IMR-90 (cell line): ENCODE measurements around the gene TSPEAR. TPM values are rescaled to one million over a fixed set of nuclear protein-coding genes. Genes with fewer than 3 reads are reported as not detected.

Experiments used
- ATAC-seq: fragments of 200-7000 bp; cut with Tn5 transposase; 2 replicates; pipeline ENCODE4 v1.9.1; 2020; ENCODE audit warnings: low read depth, mild to moderate bottlenecking, moderate library complexity
- BruUV-seq: library from RNA; stranded (reverse); fragments of 400-500 nt; replicated peaks from 2 replicates; lab custom pipeline; 2021; lab: Mats Ljungman, UMichigan
- CTCF ChIA-PET: fragments of 300-600 bp; formaldehyde crosslinking; extraction: SDS; loops from one replicate; lab custom pipeline; 2021; ENCODE audit warnings: antibody characterized with exemption; lab: Yijun Ruan, JAX
- POLR2A ChIA-PET: fragments of 300-600 bp; sonication (Branson Sonifier 250); formaldehyde crosslinking; loops from one replicate; lab custom pipeline; 2022; ENCODE audit warnings: antibody characterized with exemption; ENCODE audit not compliant: unreplicated experiment; lab: Charles Lee
- DNase-seq: peaks from one replicate; pipeline ENCODE4 v3.0.0; 2013
- H2AFZ ChIP-seq: replicated peaks from 2 replicates; pipeline ENCODE3; 2013; ENCODE audit warnings: low read length, mild to moderate bottlenecking; ENCODE audit not compliant: poor library complexity
- H2AK5ac ChIP-seq: 2 replicates; pipeline ENCODE4 v1.6.1; 2013; ENCODE audit warnings: low read depth, low read length, inconsistent platforms
- H2AK9ac ChIP-seq: replicated peaks from 2 replicates; pipeline ENCODE3; 2013; ENCODE audit warnings: mild to moderate bottlenecking, low read depth, low read length, moderate library complexity; ENCODE audit not compliant: poor library complexity
- H2BK120ac ChIP-seq: 2 replicates; pipeline ENCODE4 v1.6.1; 2013; ENCODE audit warnings: low read depth, low read length, inconsistent platforms
- H2BK15ac ChIP-seq: 3 replicates; pipeline ENCODE4 v1.6.1; 2013; ENCODE audit warnings: low read depth, low read length, inconsistent platforms
- H2BK20ac ChIP-seq: 2 replicates; pipeline ENCODE4 v1.6.1; 2013; ENCODE audit warnings: low read depth, mild to moderate bottlenecking, inconsistent platforms, low read length, moderate library complexity
- H2BK5ac ChIP-seq: 2 replicates; pipeline ENCODE4 v1.6.1; 2013; ENCODE audit warnings: mild to moderate bottlenecking, low read depth, low read length, inconsistent platforms; ENCODE audit not compliant: poor library complexity, severe bottlenecking
- H3K14ac ChIP-seq: replicated peaks from 2 replicates; pipeline ENCODE4 v1.6.1; 2013; ENCODE audit warnings: low read depth, low read length, inconsistent platforms
- H3K18ac ChIP-seq: 2 replicates; pipeline ENCODE4 v1.6.1; 2013; ENCODE audit warnings: low read depth, low read length, control low read depth
- H3K23ac ChIP-seq: 2 replicates; pipeline ENCODE4 v1.6.1; 2013; ENCODE audit warnings: low read depth, low read length, inconsistent platforms
- H3K27ac ChIP-seq: 2 replicates; pipeline ENCODE4 v1.5.1; 2013; ENCODE audit warnings: mild to moderate bottlenecking, control low read depth, low read length; ENCODE audit not compliant: insufficient read depth
- H3K27me3 ChIP-seq: 2 replicates; pipeline ENCODE4 v1.6.1; 2013; ENCODE audit warnings: low read length; ENCODE audit not compliant: control insufficient read depth, insufficient read depth
- H3K36me3 ChIP-seq: 2 replicates; pipeline ENCODE4 v1.6.1; 2013; ENCODE audit warnings: low read length, mixed read lengths; ENCODE audit not compliant: control insufficient read depth, insufficient read depth
- H3K4ac ChIP-seq: 2 replicates; pipeline ENCODE4 v1.6.1; 2013; ENCODE audit warnings: low read depth, low read length, inconsistent platforms
- H3K4me1 ChIP-seq: 2 replicates; pipeline ENCODE4 v1.6.1; 2013; ENCODE audit warnings: low read length, mixed read lengths; ENCODE audit not compliant: control insufficient read depth, insufficient read depth
- H3K4me2 ChIP-seq: 2 replicates; pipeline ENCODE4 v1.6.1; 2013; ENCODE audit warnings: low read depth, mild to moderate bottlenecking, control low read depth, low read length, moderate library complexity
- H3K4me3 ChIP-seq: 2 replicates; pipeline ENCODE4 v1.5.1; 2013; ENCODE audit warnings: low read depth, mild to moderate bottlenecking, control low read depth, low read length, moderate library complexity; ENCODE audit not compliant: insufficient read depth
- H3K56ac ChIP-seq: 2 replicates; pipeline ENCODE4 v1.6.1; 2013; ENCODE audit warnings: low read length, inconsistent platforms; ENCODE audit not compliant: insufficient read depth; ENCODE audit errors: extremely low read depth
- H3K79me1 ChIP-seq, 2 experiments: 2 replicates each; pipeline ENCODE4 v1.6.1; 2013; ENCODE audit warnings: low read length in 2 of 2, inconsistent platforms in 1 of 2, low read depth in 1 of 2
- H3K9ac ChIP-seq: 2 replicates; pipeline ENCODE4 v1.6.1; 2013; ENCODE audit warnings: low read depth, low read length, control low read depth
- H3K9me1 ChIP-seq: 2 replicates; pipeline ENCODE4 v1.6.1; 2013; ENCODE audit warnings: low read length, inconsistent platforms; ENCODE audit not compliant: insufficient read depth
- H3K9me3 ChIP-seq: 2 replicates; pipeline ENCODE4 v1.6.1; 2013; ENCODE audit warnings: low read length; ENCODE audit not compliant: control insufficient read depth, insufficient read depth
- H4K20me1 ChIP-seq: 2 replicates; pipeline ENCODE4 v1.6.1; 2013; ENCODE audit warnings: low read length, inconsistent platforms; ENCODE audit not compliant: insufficient read depth
- H4K5ac ChIP-seq: 2 replicates; pipeline ENCODE4 v1.6.1; 2013; ENCODE audit warnings: mild to moderate bottlenecking, low read depth, low read length, control low read depth
- H4K8ac ChIP-seq, 2 experiments: 2 replicates each; pipeline ENCODE4 v1.6.1; 2013; ENCODE audit warnings: low read depth in 2 of 2, low read length in 2 of 2, control low read depth in 1 of 2, inconsistent platforms in 1 of 2
- H4K91ac ChIP-seq: 2 replicates; pipeline ENCODE4 v1.6.1; 2013; ENCODE audit warnings: low read depth, low read length, inconsistent platforms; ENCODE audit not compliant: insufficient read depth
- CEBPB ChIP-seq: IDR thresholded peaks from 2 replicates; pipeline ENCODE4 v1.6.1; 2012; ENCODE audit warnings: low read depth, low read length, improper control_type of control experiment
- CHD1 ChIP-seq: IDR thresholded peaks from 2 replicates; pipeline ENCODE4 v1.6.1; 2012; ENCODE audit warnings: low read depth, low read length, improper control_type of control experiment
- CTCF ChIP-seq: conservative IDR thresholded peaks from 2 replicates; pipeline ENCODE4 v1.5.1; 2012; ENCODE audit warnings: mild to moderate bottlenecking, low read depth, low read length, improper control_type of control experiment
- FOS ChIP-seq: fragments of 150-350 bp; IDR thresholded peaks from 2 replicates; pipeline ENCODE4 v1.6.1; 2016; ENCODE audit warnings: low read depth, low read length
- MAFK ChIP-seq: IDR thresholded peaks from 2 replicates; pipeline ENCODE4 v1.6.1; 2012; ENCODE audit warnings: low read depth, low read length, improper control_type of control experiment
- MAZ ChIP-seq: IDR thresholded peaks from 2 replicates; pipeline ENCODE4 v1.6.1; 2012; ENCODE audit warnings: low read depth, mild to moderate bottlenecking, low read length, improper control_type of control experiment, moderate library complexity, borderline replicate concordance
- MXI1 ChIP-seq: IDR thresholded peaks from 2 replicates; pipeline ENCODE4 v1.6.1; 2012; ENCODE audit warnings: low read depth, mild to moderate bottlenecking, low read length, moderate library complexity, borderline replicate concordance
- NFE2L2 ChIP-seq: fragments of 150-350 bp; IDR thresholded peaks from 2 replicates; pipeline ENCODE4 v1.6.1; 2016; ENCODE audit warnings: low read depth, mild to moderate bottlenecking, low read length
- RAD21 ChIP-seq: IDR thresholded peaks from 2 replicates; pipeline ENCODE4 v1.6.1; 2012; ENCODE audit warnings: low read length, improper control_type of control experiment
- RCOR1 ChIP-seq: IDR thresholded peaks from 2 replicates; pipeline ENCODE4 v1.6.1; 2012; ENCODE audit warnings: mild to moderate bottlenecking, low read length, improper control_type of control experiment; ENCODE audit not compliant: insufficient replicate concordance
- RFX5 ChIP-seq: IDR thresholded peaks from 2 replicates; pipeline ENCODE4 v1.8.0; 2012; ENCODE audit warnings: low read depth, mild to moderate bottlenecking, low read length, moderate library complexity
- SMC3 ChIP-seq: fragments of 150-350 bp; IDR thresholded peaks from 2 replicates; pipeline ENCODE4 v1.6.1; 2016; ENCODE audit warnings: low read depth, mild to moderate bottlenecking, antibody characterized with exemption, low read length, moderate library complexity
- USF2 ChIP-seq: fragments of 150-350 bp; IDR thresholded peaks from 2 replicates; pipeline ENCODE4 v1.6.1; 2017; ENCODE audit warnings: mild to moderate bottlenecking, antibody characterized with exemption, low read length, low read depth
- WGBS, 2 experiments: methylation state at CpG; one replicate each; pipeline versions ENCODE4 v1.1.5 to v1.1.7; 2013; ENCODE audit warnings: missing lambda C conversion rate in 2 of 2; ENCODE audit not compliant: insufficient read length in 1 of 2; ENCODE audit errors: extremely low coverage in 2 of 2; 5-methylcytosine and 5-hydroxymethylcytosine counted together
- dilution Hi-C: fragments of 300-500 bp; cut with HindIII; formaldehyde crosslinking; loops from one replicate; pipeline ENCODE4 v1.14.3; 2018; ENCODE audit warnings: low sequenced_read_pairs; ENCODE audit not compliant: unreplicated experiment
- in situ Hi-C: fragments of 300-500 bp; cut with MboI; formaldehyde crosslinking; loops from 3 replicates; pipeline ENCODE4 v1.14.3; 2019; ENCODE audit warnings: low sequenced_read_pairs, inconsistent platforms, mixed read lengths
- intact Hi-C: fragments of 100-400 bp; cut with micrococcal nuclease; formaldehyde crosslinking; loops from 2 replicates; pipeline ENCODE4 v1.10.0; 2022
- polyA plus RNA-seq, 3 experiments: library from polyadenylated mRNA; depleted of rRNA; stranded (reverse); fragments of >200 nt; gene quantifications; 2 replicates each; pipeline ENCODE4 v1.2.3, GENCODE V29; 2012; ENCODE audit warnings: low replicate concordance in 1 of 3
- total RNA-seq: library from RNA; depleted of rRNA; stranded (reverse); fragments of >200 nt; gene quantifications from 2 replicates; pipeline ENCODE4 v1.2.3, GENCODE V29; 2012

Gene TSPEAR
- total and polyA plus RNA-seq, 2 of the 4 experiments (the other 2 are of a cell fraction): not detected

GRCh38 chr21:44632067-44632466 is 79.3 kb downstream of the TSPEAR start (continued):
- TF ChIP-seq MAZ (no peak), RAD21 (no peak), RFX5 (no peak)

- CTCF ChIA-PET: no interaction called here
- WGBS, 2 experiments: no CpG with 5 or more reads among the region's 2 CpGs
Observed at GRCh38 chr21:44630440-44630839, 80.9 kb downstream of the TSPEAR start.

More at GRCh38 chr21:44630440-44630839, 80.9 kb downstream of the TSPEAR start:
- Histone ChIP-seq H2AK5ac (no peak overlapping the region), H2AK9ac (no peak overlapping the region), H3K4me1 (no peaks in the 10 kb centered on the region), H3K27ac (no peak overlapping the region), H4K20me1 (no peaks in the 10 kb centered on the region), H4K5ac (no peak overlapping the region), H2BK20ac (no peak overlapping the region), H3K9me1 (no peaks in the 10 kb centered on the region), H3K14ac (no peak overlapping the region), H4K91ac (no peak overlapping the region), H2BK15ac (no peak overlapping the region), H3K4me3 (no peak overlapping the region), H2AFZ (no peak overlapping the region), H3K4me2 (no peak overlapping the region), H3K18ac (no peak overlapping the region), H2BK120ac (no peak overlapping the region), H3K36me3 (no peaks in the 10 kb centered on the region), H3K23ac (no peak overlapping the region), H3K27me3 (peaks cover 2% of the 10 kb centered on the region; the same call in 1 of the 2 replicates), H3K9ac (no peak overlapping the region), H4K8ac (no peak overlapping the region), H3K9me3 (0 out of 2 replicates have a peak, but pooled peaks cover 2% of the 10 kb centered on the region), H3K79me1 (no peaks in the 10 kb centered on the region), H3K56ac (no peak overlapping the region), H2BK5ac (no peak overlapping the region), H3K4ac (no peak overlapping the region)
- POLR2A ChIA-PET: no interaction called here
- no peak for TF ChIP-seq MAZ
- TF ChIP-seq SMC3: no peak
- TF ChIP-seq CTCF: no peak
- TF ChIP-seq RCOR1: no peak
- no peak for TF ChIP-seq NFE2L2
- TF ChIP-seq CEBPB: no peak
- no peak for TF ChIP-seq MAFK
- TF ChIP-seq MXI1: no peak
- TF ChIP-seq CHD1: no peak
- no peak for TF ChIP-seq USF2
- TF ChIP-seq FOS: no peak
- TF ChIP-seq RAD21: no peak
- no peak for TF ChIP-seq RFX5
- dilution Hi-C loops (no loop called here), in situ Hi-C loops (no loop called here), intact Hi-C loops (no loop called here)
- no TSS peak for BruUV-seq
- ATAC-seq (no peak), DNase-seq (no peak)
